Activated CD4-positive, alpha-beta memory T cell treated with anti-CD3 and anti-CD28 coated beads for 36 hours (primary cell): ENCODE data around the gene RADIL. TPM values are rescaled to one million over a fixed set of nuclear protein-coding genes. Genes with fewer than 3 reads are reported as not detected.
A peak's percentile ranks its signal among the peaks of the same experiment; 100 is the strongest.

Experiments
- CTCF ChIA-PET: fragments of 350-600 bp; sonication (Branson Sonifier 250); formaldehyde crosslinking; loops from one replicate; lab custom pipeline; 2021; ENCODE audit warnings: antibody characterized with exemption, inconsistent platforms; lab: Charles Lee
- POLR2A ChIA-PET: fragments of 350-600 bp; sonication (Branson Sonifier 250); formaldehyde crosslinking; loops from one replicate; lab custom pipeline; 2021; ENCODE audit warnings: antibody characterized with exemption; lab: Charles Lee
- DNase-seq: peaks from one replicate; pipeline ENCODE4 v3.0.0-alpha.2; 2020
- H3K27ac Mint-ChIP-seq: one replicate; pipeline ENCODE4 v1.8.0; 2021; ENCODE audit warnings: mixed read lengths
- H3K27me3 Mint-ChIP-seq: one replicate; pipeline ENCODE4 v1.8.0; 2021; ENCODE audit warnings: mixed read lengths
- H3K36me3 Mint-ChIP-seq: one replicate; pipeline ENCODE4 v1.8.0; 2021; ENCODE audit warnings: mixed read lengths
- H3K4me1 Mint-ChIP-seq: one replicate; pipeline ENCODE4 v1.8.0; 2021; ENCODE audit warnings: low read depth, mixed read lengths
- H3K4me3 Mint-ChIP-seq: one replicate; pipeline ENCODE4 v1.8.0; 2021; ENCODE audit warnings: mild to moderate bottlenecking, mixed read lengths
- H3K9me3 Mint-ChIP-seq: one replicate; pipeline ENCODE4 v1.8.0; 2021; ENCODE audit warnings: mixed read lengths
- intact Hi-C: fragments of 100-400 bp; cut with micrococcal nuclease; formaldehyde crosslinking; loops from one replicate; pipeline ENCODE4 v1.15.1; 2023
- microRNA-seq: library from miRNA; unstranded; fragments of <30 nt; microRNA quantifications from one replicate; pipeline ENCODE4 v1.2.0, GENCODE V29; 2022; ENCODE audit warnings: borderline number of aligned reads, borderline microRNAs expressed, borderline replicate concordance
- total RNA-seq, 2 experiments: library from RNA; stranded (reverse); gene quantifications; one replicate each; pipeline ENCODE4 v1.2.3, GENCODE V29; 2021

RADIL gene
- total RNA-seq, 2 experiments from 2014 or later, result 0.15 to 0.19 TPM

- Mint-ChIP-seq H3K27me3 (no peaks in the 10 kb centered on the region), H3K4me1 (peaks cover 9% of the 10 kb centered on the region), H3K27ac (no peak overlapping the region), H3K36me3 (peaks cover 24% of the 10 kb centered on the region), H3K9me3 (no peaks in the 10 kb centered on the region), H3K4me3 (no peak overlapping the region)
- intact Hi-C loops, result no loop called here
- ChIA-PET CTCF (no interaction called here), POLR2A (no interaction called here)
- DNase-seq, result no peak
Observed at GRCh38 chr7:4758111-4758510, 125.4 kb downstream of the RADIL start.

GRCh38 chr7:4755045-4755444 lies 128.5 kb downstream of the RADIL start:
- DNase-seq, result no peak
- Mint-ChIP-seq H3K4me1 (peaks cover 18% of the 10 kb centered on the region), H3K4me3 (no peak overlapping the region), H3K27ac (no peak overlapping the region), H3K36me3 (peaks cover 13% of the 10 kb centered on the region), H3K27me3 (no peaks in the 10 kb centered on the region), H3K9me3 (no peaks in the 10 kb centered on the region)
- intact Hi-C loops, result no loop called here
- POLR2A ChIA-PET, result no interaction called here
- CTCF ChIA-PET, result interaction anchor here (1.0 to 3.2 kb wide), 12 partner anchors 10 to 147 kb away, joined by 3 to 21 read pairs (median 4); partner anchors contain the start of gene AP5Z1

GRCh38 chr7:4754433-4755010 lies 129.0 kb downstream of the RADIL start:
- no peak overlapping the region for H3K27ac Mint-ChIP-seq
- POLR2A ChIA-PET, result no interaction called here

GRCh38 chr7:4753598-4754432 lies 129.7 kb downstream of the RADIL start:
- Mint-ChIP-seq H3K36me3 (peaks cover 12% of the 10 kb centered on the region), H3K4me3 (no peak overlapping the region), H3K27ac (no peak overlapping the region), H3K9me3 (no peaks in the 10 kb centered on the region), H3K27me3 (no peaks in the 10 kb centered on the region), H3K4me1 (peaks cover 22% of the 10 kb centered on the region)
- POLR2A ChIA-PET, result no interaction called here
- CTCF ChIA-PET, result interaction anchor here (0.7 to 3.2 kb wide), 11 partner anchors 9 to 1683 kb away, joined by 3 to 21 read pairs (median 4); partner anchors contain the start of genes AP5Z1 and FOXK1
- intact Hi-C loops, result loop anchor here (1.0 kb wide), 1 partner anchor 143 kb away; no protein-coding TSS in a partner anchor
- DNase-seq, result peak; percentile 90

More at GRCh38 chr7:4754433-4755010, 129.0 kb downstream of the RADIL start:
- H3K27me3 Mint-ChIP-seq, result no peaks in the 10 kb centered on the region
- CTCF ChIA-PET, result interaction anchor here (0.8 to 3.2 kb wide), 10 partner anchors 10 to 147 kb away, joined by 3 to 21 read pairs (median 4); partner anchors contain the start of genes AP5Z1 and FOXK1
- peaks cover 8% of the 10 kb centered on the region for H3K36me3 Mint-ChIP-seq
- no peak overlapping the region for H3K4me3 Mint-ChIP-seq
- H3K4me1 Mint-ChIP-seq, result peaks cover 18% of the 10 kb centered on the region
- DNase-seq, result no peak
- intact Hi-C loops, result loop anchor here (1.0 kb wide), 1 partner anchor 143 kb away; no protein-coding TSS in a partner anchor
- no peaks in the 10 kb centered on the region for H3K9me3 Mint-ChIP-seq

GRCh38 chr7:4751398-4751947 lies 132.0 kb downstream of the RADIL start:
- no peak for DNase-seq
- H3K27me3 Mint-ChIP-seq, result no peaks in the 10 kb centered on the region
- ChIA-PET POLR2A (no interaction called here), CTCF (no interaction called here)
- intact Hi-C loops, result no loop called here
- no peak overlapping the region for H3K4me3 Mint-ChIP-seq
- no peak overlapping the region for H3K27ac Mint-ChIP-seq
- H3K4me1 Mint-ChIP-seq, result peaks cover 44% of the 10 kb centered on the region
- H3K9me3 Mint-ChIP-seq, result no peaks in the 10 kb centered on the region
- H3K36me3 Mint-ChIP-seq, result peaks cover 18% of the 10 kb centered on the region

GRCh38 chr7:4749798-4750197 lies 133.7 kb downstream of the RADIL start:
- DNase-seq, result no peak
- ChIA-PET CTCF (no interaction called here), POLR2A (no interaction called here)
- Mint-ChIP-seq H3K27ac (no peak overlapping the region), H3K4me3 (no peak overlapping the region), H3K4me1 (peaks cover 59% of the 10 kb centered on the region), H3K9me3 (no peaks in the 10 kb centered on the region), H3K27me3 (no peaks in the 10 kb centered on the region), H3K36me3 (peaks cover 20% of the 10 kb centered on the region)
- intact Hi-C loops, result no loop called here

GRCh38 chr7:4749363-4749762 lies 134.2 kb downstream of the RADIL start:
- ChIA-PET POLR2A (no interaction called here), CTCF (interaction anchor here (1.2 kb wide), 1 partner anchor 21 kb away, joined by 3 read pairs; no protein-coding TSS in a partner anchor)
- Mint-ChIP-seq H3K9me3 (no peaks in the 10 kb centered on the region), H3K27ac (peak overlapping the region; percentile 75), H3K4me1 (peaks cover 63% of the 10 kb centered on the region), H3K4me3 (no peak overlapping the region), H3K27me3 (no peaks in the 10 kb centered on the region), H3K36me3 (peaks cover 19% of the 10 kb centered on the region)
- DNase-seq, result no peak
- intact Hi-C loops, result no loop called here

Small RNA genes lying within 50 kb of the gene (microRNA-seq; reads per million reads assigned to microRNA genes)
- not detected for gene MIR4656

Other genes with a start within 250 kb of the RADIL start
- gene FOXK1, start 201.4 kb downstream of the RADIL start, total RNA-seq, result 10 to 100 TPM; 25.9 to 26.6 TPM
- gene AP5Z1, start 108.1 kb downstream of the RADIL start, total RNA-seq, result 10 to 100 TPM; 21.6 to 24.1 TPM
- gene PAPOLB, start 21.7 kb downstream of the RADIL start, total RNA-seq, result not detected
- gene MMD2, start 75.5 kb upstream of the RADIL start, total RNA-seq, result not detected
- 1 to 10 TPM; 9.0 to 9.1 TPM for gene RBAK, start 162.1 kb upstream of the RADIL start, total RNA-seq